ENCODE data around the gene PABPN1L.

The PABPN1L gene

DNA sequence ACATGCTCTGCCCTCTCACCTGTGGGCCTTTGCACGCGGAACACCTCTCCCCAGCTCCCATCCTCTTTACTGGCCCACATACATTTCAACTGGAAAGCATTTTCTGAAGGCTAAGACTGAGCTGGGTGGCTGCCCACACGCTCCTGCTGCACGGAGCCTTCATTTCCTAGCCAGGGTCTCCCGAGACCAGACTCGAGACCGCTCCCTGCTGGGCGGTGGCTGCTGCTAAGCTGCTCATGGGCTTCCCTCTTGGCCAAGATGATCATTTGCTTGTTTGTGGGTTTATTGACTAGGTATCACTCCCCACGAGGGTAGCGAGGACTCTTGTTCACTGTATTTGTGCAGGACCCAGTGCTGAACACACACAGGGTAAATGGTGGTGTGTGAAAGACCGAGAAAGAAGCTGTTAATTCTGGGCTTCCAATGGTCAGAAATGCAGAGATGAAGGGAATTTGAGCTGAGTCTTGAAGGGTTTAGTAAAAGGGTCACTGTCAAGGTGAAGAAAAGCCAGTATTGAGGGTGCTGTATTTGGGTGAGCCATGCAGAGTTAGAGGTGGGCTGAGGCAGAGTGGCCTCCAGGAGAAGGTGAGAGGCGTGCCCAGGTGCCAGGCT, 8.6 kb downstream of the PABPN1L start:
- no peaks in the 10 kb centered on the region for H3K36me3 ChIP-seq (replicated peaks; ENCODE audit: insufficient read depth, low read length)

DNA sequence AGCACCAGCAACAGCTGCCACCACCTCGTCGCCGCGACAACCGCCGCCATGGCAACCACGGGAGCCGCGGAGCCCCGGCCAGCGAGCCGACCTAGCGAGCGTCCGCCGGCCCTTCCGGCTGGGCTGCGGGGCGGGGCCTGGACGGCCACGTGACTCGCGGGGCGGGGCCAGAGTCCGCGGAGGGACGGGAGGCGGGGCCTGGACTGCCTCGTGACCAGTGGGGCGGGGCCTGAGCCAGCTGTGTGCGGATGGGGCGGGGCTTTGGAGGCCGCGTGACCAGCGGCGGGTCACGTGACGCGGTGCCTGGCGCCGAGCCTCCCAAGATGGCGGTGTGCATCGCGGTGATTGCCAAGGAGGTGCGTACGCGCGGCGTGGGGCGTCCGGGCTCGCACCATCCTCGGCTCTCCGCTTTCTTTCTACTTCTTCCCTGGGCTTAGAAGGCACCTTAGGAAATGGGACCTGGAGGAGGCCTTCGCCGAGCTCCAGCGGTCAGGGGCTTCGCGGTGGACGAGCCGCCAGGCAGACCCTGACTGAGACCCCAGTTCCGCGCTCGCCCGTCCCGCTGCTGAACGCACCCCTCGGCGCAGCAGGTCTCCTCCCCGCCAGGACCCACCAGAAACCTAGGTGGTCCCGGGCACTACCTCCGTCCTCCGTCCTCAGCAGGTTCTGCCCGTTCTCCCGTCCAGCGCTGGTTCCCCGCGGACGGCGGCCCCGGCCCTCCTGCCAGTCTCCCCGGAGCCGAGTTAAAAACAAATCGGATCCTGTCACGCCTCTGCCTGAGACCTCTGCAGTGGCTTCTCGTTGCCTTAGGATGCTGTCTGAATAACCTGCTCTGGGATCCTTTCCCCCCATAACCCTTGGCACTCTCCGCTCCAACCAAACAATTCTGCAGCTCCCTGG, 9.4 kb downstream of the PABPN1L start, which contains the start of the genes GALNS and TRAPPC2L:
TSS of gene GALNS (minus strand) at position 120 of the 900 bp plus-strand sequence. CDS start at position 50, 70 bp downstream.
TSS of gene TRAPPC2L (plus strand) at position 300 of the 900 bp plus-strand sequence. CDS start at position 324, 24 bp downstream.
- Histone ChIP-seq H3K79me2 (ENCODE audit: low read length) (peaks cover 16% of the 10 kb centered on the region), H3K36me3 (replicated peaks; ENCODE audit: insufficient read depth, low read length) (no peaks in the 10 kb centered on the region), H4K20me1 (ENCODE audit: insufficient read depth, low read length) (no peaks in the 10 kb centered on the region), H3K9me2 (replicated peaks; ENCODE audit: insufficient read depth, low read length) (no peaks in the 10 kb centered on the region), H3K4me2 (ENCODE audit: low read depth, low read length) (peak within 1 kb of the TSS; percentile 81), H3K4me3 (ENCODE audit: low read length) (peak within 1 kb of the TSS; percentile 87), H3K9ac (ENCODE audit: low read length) (peak within 1 kb of the TSS; percentile 68; the same call in 1 of the 2 replicates), H3K27ac (ENCODE audit: low read length) (no peak within 1 kb of the TSS), H3K4me1 (ENCODE audit: low read length) (no peaks in the 10 kb centered on the region), H2AFZ (ENCODE audit: low read length) (peak within 1 kb of the TSS; percentile 65), H3K27me3 (replicated peaks; ENCODE audit: insufficient read depth, low read length) (no peaks in the 10 kb centered on the region), H3F3A (ENCODE audit: insufficient read depth, low read length) (no peaks in the 10 kb centered on the region), H3K9me3 (replicated peaks; ENCODE audit: insufficient read depth, low read length) (no peaks in the 10 kb centered on the region)
- peak; percentile 88 for DNase-seq
- TF ChIP-seq EZH2phosphoT487 (IDR thresholded peaks at IDR 0.05; ENCODE audit: low read length) (no peak), EZH2 (optimal IDR thresholded peaks at IDR 0.05; ENCODE audit: low read depth, low read length) (no peak)
- TF ChIP-seq, protein P1, sequence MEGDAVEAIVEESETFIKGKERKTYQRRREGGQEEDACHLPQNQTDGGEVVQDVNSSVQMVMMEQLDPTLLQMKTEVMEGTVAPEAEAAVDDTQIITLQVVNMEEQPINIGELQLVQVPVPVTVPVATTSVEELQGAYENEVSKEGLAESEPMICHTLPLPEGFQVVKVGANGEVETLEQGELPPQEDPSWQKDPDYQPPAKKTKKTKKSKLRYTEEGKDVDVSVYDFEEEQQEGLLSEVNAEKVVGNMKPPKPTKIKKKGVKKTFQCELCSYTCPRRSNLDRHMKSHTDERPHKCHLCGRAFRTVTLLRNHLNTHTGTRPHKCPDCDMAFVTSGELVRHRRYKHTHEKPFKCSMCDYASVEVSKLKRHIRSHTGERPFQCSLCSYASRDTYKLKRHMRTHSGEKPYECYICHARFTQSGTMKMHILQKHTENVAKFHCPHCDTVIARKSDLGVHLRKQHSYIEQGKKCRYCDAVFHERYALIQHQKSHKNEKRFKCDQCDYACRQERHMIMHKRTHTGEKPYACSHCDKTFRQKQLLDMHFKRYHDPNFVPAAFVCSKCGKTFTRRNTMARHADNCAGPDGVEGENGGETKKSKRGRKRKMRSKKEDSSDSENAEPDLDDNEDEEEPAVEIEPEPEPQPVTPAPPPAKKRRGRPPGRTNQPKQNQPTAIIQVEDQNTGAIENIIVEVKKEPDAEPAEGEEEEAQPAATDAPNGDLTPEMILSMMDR (IDR thresholded peaks at IDR 0.05; ENCODE audit: low read length), result no peak

More for the DNA sequence above, 8.6 kb downstream of the PABPN1L start:
- H3K9ac ChIP-seq (ENCODE audit: low read length), result peak overlapping the region; percentile 68; the same call in 1 of the 2 replicates
- no peaks in the 10 kb centered on the region for H3K9me2 ChIP-seq (replicated peaks; ENCODE audit: insufficient read depth, low read length)
- no peaks in the 10 kb centered on the region for H3K27me3 ChIP-seq (replicated peaks; ENCODE audit: insufficient read depth, low read length)
- peak; percentile 65 for DNase-seq
- TF ChIP-seq EZH2 (optimal IDR thresholded peaks at IDR 0.05; ENCODE audit: low read depth, low read length), result no peak
- TF ChIP-seq, protein P1 (IDR thresholded peaks at IDR 0.05; ENCODE audit: low read length), result peak; percentile 58
- H3K79me2 ChIP-seq (ENCODE audit: low read length), result peaks cover 16% of the 10 kb centered on the region
- H3K4me1 ChIP-seq (ENCODE audit: low read length), result no peaks in the 10 kb centered on the region
- H4K20me1 ChIP-seq (ENCODE audit: insufficient read depth, low read length), result no peaks in the 10 kb centered on the region
- peak overlapping the region; percentile 65 for H2AFZ ChIP-seq (ENCODE audit: low read length)
- H3K4me2 ChIP-seq (ENCODE audit: low read depth, low read length), result peak overlapping the region; percentile 81
- H3K4me3 ChIP-seq (ENCODE audit: low read length), result peak overlapping the region; percentile 87
- no peak overlapping the region for H3K27ac ChIP-seq (ENCODE audit: low read length)
- no peaks in the 10 kb centered on the region for H3K9me3 ChIP-seq (replicated peaks; ENCODE audit: insufficient read depth, low read length)
- H3F3A ChIP-seq (ENCODE audit: insufficient read depth, low read length), result no peaks in the 10 kb centered on the region

- Histone ChIP-seq H3K27me3 (replicated peaks; ENCODE audit: insufficient read depth, low read length) (no peaks in the 10 kb centered on the region), H3K4me1 (ENCODE audit: low read length) (no peaks in the 10 kb centered on the region), H3K9me2 (replicated peaks; ENCODE audit: insufficient read depth, low read length) (no peaks in the 10 kb centered on the region), H2AFZ (ENCODE audit: low read length) (no peak overlapping the region), H3K9ac (ENCODE audit: low read length) (no peak overlapping the region), H3K79me2 (ENCODE audit: low read length) (peaks cover 16% of the 10 kb centered on the region), H3K9me3 (replicated peaks; ENCODE audit: insufficient read depth, low read length) (no peaks in the 10 kb centered on the region), H3K4me3 (ENCODE audit: low read length) (peak overlapping the region; percentile 41; the same call in 1 of the 2 replicates), H3K27ac (ENCODE audit: low read length) (no peak overlapping the region), H4K20me1 (ENCODE audit: insufficient read depth, low read length) (no peaks in the 10 kb centered on the region), H3K36me3 (replicated peaks; ENCODE audit: insufficient read depth, low read length) (no peaks in the 10 kb centered on the region), H3F3A (ENCODE audit: insufficient read depth, low read length) (no peaks in the 10 kb centered on the region), H3K4me2 (ENCODE audit: low read depth, low read length) (peak overlapping the region; percentile 52)
- no peak for TF ChIP-seq EZH2phosphoT487 (IDR thresholded peaks at IDR 0.05; ENCODE audit: low read length)
- TF ChIP-seq, protein P1 (IDR thresholded peaks at IDR 0.05; ENCODE audit: low read length), result no peak
- TF ChIP-seq EZH2 (optimal IDR thresholded peaks at IDR 0.05; ENCODE audit: low read depth, low read length), result no peak
- no peak for DNase-seq
Measured at GRCh38 chr16:88856122-88856827, 10.2 kb downstream of the PABPN1L start.

Data from MM.1S (cell line).